BE2C (cell line): ENCODE data around the gene GPC1.

Source experiments
- DNase-seq: peaks from one replicate; pipeline ENCODE4 v3.0.0-alpha.2; 2020
- H3K27me3 ChIP-seq: fragments of 250-450 bp; sonication (Bioruptor Pico); 2 replicates; pipeline ENCODE4 v1.5.1; 2020; ENCODE audit warnings: mild to moderate bottlenecking
- H3K36me3 ChIP-seq: fragments of 250-450 bp; sonication (Bioruptor Pico); 2 replicates; pipeline ENCODE4 v1.5.1; 2020; ENCODE audit warnings: mild to moderate bottlenecking
- H3K4me1 ChIP-seq: fragments of 250-450 bp; sonication (Bioruptor Pico); 2 replicates; pipeline ENCODE4 v1.5.1; 2020
- H3K4me3 ChIP-seq: 2 replicates; pipeline ENCODE4 v1.5.1; 2011; ENCODE audit warnings: low read depth, low read length
- H3K9me3 ChIP-seq: fragments of 250-450 bp; sonication (Bioruptor Pico); 2 replicates; pipeline ENCODE4 v1.5.1; 2020
- TF ChIP-seq, protein P1 (sequence below): IDR thresholded peaks from 2 replicates; pipeline ENCODE4 v1.5.1; 2012; ENCODE audit warnings: mild to moderate bottlenecking, low read depth, low read length

Gene GPC1

DNA sequence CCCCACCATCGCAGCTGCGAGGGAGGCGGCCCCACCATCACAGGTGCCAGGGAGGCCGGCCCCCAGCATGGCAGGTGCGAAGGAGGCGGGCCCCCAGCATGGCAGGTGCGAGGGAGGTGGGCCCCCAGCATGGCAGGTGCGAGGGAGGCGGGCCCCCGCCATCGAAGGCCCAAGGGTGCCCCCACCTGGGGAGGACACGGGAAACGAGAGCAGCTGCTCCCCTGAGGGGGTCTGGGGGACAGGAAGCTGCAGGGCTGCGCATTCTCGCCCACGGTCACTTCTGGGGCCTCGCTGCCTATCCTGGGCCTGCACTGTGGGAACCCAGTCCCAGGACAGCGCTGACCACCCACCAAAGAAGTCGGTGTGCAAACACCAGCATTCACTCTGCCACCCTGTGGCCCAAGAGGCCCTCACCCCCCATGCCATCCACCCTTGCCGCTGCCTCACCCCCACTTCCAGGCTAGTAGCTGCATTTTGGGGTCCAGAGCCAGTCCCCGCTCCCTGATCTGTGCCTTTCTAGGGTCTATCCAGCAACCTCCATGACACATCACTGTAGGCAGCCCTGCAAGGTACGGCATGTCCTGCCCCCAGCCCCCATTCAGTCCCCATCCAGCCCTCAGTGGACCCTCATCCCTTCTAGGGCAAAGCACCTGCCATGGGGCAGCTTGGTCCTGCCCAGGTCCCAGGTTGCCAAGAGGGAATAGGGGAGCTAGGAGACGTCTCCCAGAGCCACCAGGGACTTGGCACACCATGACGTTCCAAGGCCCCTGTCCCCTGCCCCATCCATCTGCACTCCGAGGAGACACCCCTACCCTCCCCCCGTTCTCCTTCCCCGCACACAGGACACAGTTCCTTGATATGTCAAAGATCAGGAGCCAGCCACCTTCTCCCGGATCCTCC, 24.0 kb upstream of the GPC1 start:
- no peak for DNase-seq
- no peak overlapping the region for H3K4me3 ChIP-seq
- no peaks in the 10 kb centered on the region for H3K27me3 ChIP-seq
- H3K36me3 ChIP-seq = no peaks in the 10 kb centered on the region
- no peaks in the 10 kb centered on the region for H3K9me3 ChIP-seq
- TF ChIP-seq, protein P1, sequence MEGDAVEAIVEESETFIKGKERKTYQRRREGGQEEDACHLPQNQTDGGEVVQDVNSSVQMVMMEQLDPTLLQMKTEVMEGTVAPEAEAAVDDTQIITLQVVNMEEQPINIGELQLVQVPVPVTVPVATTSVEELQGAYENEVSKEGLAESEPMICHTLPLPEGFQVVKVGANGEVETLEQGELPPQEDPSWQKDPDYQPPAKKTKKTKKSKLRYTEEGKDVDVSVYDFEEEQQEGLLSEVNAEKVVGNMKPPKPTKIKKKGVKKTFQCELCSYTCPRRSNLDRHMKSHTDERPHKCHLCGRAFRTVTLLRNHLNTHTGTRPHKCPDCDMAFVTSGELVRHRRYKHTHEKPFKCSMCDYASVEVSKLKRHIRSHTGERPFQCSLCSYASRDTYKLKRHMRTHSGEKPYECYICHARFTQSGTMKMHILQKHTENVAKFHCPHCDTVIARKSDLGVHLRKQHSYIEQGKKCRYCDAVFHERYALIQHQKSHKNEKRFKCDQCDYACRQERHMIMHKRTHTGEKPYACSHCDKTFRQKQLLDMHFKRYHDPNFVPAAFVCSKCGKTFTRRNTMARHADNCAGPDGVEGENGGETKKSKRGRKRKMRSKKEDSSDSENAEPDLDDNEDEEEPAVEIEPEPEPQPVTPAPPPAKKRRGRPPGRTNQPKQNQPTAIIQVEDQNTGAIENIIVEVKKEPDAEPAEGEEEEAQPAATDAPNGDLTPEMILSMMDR = no peak
- no peaks in the 10 kb centered on the region for H3K4me1 ChIP-seq

DNA sequence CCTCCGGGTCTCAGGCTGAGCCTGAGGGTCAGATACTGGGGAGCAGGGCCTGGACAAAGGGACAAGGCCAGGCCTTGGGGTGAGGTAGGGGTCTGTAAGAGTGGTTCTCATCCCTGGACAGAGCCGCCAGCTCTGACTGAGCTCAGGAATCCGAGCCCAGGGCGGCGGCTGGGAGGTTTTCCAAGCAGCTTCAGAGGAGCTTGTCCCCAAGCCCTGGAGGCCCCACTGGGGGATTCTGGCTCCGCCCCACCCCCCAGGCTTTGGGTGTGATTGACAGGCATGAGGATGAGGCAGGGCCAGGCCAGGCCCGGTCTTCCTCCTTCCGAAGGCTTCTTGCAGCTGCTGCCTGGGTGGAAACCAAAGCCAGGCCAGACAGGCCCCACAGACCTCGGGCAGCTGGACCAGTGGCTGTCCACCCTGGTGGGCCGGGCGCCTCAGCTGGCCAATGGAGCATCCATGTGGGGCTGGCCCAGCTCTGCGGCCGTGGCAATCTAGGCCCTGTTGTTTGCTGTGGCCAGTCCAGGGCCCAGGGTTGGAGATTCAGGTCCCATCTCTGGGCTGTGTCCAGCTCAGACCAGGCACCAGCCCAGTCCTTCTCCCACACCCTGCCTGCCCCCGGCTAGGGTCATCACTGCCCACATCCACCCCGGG, 23.1 kb upstream of the GPC1 start:
- Histone ChIP-seq H3K4me3 (no peak overlapping the region), H3K4me1 (no peaks in the 10 kb centered on the region), H3K9me3 (no peaks in the 10 kb centered on the region), H3K36me3 (no peaks in the 10 kb centered on the region), H3K27me3 (no peaks in the 10 kb centered on the region)
- TF ChIP-seq, protein P1 = no peak
- DNase-seq = no peak

DNA sequence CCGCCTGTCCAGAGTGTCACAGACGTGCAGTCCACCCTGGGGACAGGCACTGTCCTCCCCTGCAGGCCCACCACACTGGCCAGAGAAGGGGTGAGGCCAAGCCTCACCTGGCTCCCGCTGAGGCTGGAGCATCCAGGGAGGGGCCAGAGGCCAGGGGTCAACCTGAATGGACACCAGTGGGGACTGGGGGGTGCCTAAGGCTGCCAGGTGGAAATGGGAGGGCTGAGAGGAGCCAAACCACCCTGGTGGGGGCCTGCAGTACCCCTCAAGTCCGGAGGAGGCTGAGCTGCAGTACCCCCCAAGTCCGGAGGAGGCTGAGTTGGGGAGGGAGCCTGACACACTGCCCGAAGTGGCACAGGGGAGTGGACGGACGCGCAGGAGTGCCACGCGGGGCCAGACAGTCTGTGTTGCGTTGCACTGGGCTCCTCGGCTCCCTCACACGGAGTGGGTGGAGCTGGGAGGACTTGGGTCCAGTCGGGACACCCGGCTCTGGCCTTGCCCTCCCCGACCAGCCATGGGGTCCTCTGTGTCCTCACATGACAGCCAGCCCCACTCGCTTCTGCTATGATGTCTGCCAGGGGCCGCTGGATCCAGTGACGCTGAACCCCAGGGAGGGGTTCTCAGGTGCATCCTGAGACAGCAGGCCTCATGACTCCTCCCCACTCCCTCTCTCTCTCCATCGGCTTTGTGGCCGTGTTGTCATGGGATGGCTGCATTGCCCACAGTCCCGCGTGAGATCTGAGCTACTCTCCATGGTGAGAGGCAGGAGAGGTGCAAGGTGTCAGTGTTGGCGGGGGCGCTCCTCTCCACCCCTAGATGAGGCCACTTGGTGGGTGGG, 22.3 kb upstream of the GPC1 start:
- TF ChIP-seq, protein P1 = no peak
- Histone ChIP-seq H3K27me3 (no peaks in the 10 kb centered on the region), H3K9me3 (no peaks in the 10 kb centered on the region), H3K36me3 (no peaks in the 10 kb centered on the region), H3K4me1 (no peaks in the 10 kb centered on the region), H3K4me3 (no peak overlapping the region)
- DNase-seq = no peak

DNA sequence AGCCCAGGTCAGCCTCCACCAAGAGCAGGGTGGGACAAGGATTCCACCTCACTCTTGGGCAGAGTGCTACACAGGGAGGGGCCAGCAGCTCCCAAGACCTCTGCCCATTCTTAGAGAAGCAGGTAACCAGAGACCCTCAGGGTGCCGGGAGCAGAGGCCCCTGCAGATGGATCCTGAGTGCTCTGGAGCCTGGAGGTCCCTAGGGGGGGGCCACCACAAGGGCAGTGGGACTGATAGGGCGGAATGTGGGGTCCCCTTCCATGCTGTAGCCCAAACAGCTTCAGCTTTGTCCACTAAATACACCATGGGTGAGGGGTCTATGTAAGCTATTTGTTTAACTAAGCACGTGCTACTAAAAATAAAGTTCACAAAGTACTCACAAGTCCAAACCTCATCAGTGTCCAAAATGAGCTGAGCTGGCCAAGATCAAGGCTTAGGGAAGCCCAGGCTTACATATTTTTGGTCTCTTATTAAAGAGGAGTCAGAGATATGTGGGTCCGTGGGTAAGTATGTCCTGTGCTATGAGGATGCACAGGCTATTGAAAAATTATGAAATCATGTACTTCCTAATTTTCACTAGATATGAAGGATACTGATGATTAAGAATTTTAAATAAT, 21.5 kb upstream of the GPC1 start:
- H3K27me3 ChIP-seq = no peaks in the 10 kb centered on the region
- TF ChIP-seq, protein P1 = no peak
- no peaks in the 10 kb centered on the region for H3K4me1 ChIP-seq
- no peaks in the 10 kb centered on the region for H3K36me3 ChIP-seq
- DNase-seq = no peak
- no peak overlapping the region for H3K4me3 ChIP-seq
- H3K9me3 ChIP-seq = no peaks in the 10 kb centered on the region; the same call in 1 of the 2 replicates

DNA sequence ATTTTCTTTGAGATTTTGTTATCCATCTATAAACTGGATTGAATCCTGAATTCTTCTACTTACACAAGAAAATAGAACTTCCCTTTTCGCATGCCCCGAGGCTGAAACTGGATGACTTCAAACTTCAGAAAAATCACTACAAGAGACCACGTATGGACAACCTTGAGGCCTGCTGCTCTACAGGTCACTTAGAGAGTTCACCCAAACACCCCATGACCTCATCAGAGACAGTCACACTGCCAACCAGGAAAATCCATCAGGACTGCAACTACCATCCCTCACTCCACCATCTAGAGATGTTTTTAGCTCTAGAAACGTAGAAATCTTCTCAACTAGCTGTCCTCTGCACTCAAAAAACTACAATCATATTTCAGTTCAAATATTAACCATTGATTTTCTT, 18.6 kb upstream of the GPC1 start:
- DNase-seq = no peak
- TF ChIP-seq, protein P1 = no peak
- H3K4me3 ChIP-seq = no peak overlapping the region
- no peaks in the 10 kb centered on the region for H3K36me3 ChIP-seq
- no peaks in the 10 kb centered on the region for H3K27me3 ChIP-seq
- H3K4me1 ChIP-seq = no peaks in the 10 kb centered on the region
- H3K9me3 ChIP-seq = peaks cover 9% of the 10 kb centered on the region
